GM12801 (cell line): ENCODE results near the gene SLC5A12.

Experiments
- CTCF ChIP-seq: IDR thresholded peaks from one replicate; pipeline ENCODE4 v1.5.1; 2011; ENCODE audit warnings: control low read depth; ENCODE audit not compliant: insufficient read length; ENCODE audit errors: extremely low read depth

The SLC5A12 gene

GRCh38 chr11:26761361-26761809, 39.5 kb upstream of the SLC5A12 start:
- no peak for TF ChIP-seq CTCF

- no peak for TF ChIP-seq CTCF
Measured at GRCh38 chr11:26757995-26758394, 36.1 kb upstream of the SLC5A12 start.

- no peak for TF ChIP-seq CTCF
Measured at GRCh38 chr11:26755762-26756161, 33.9 kb upstream of the SLC5A12 start.

GRCh38 chr11:26753723-26754504, 32.1 kb upstream of the SLC5A12 start:
- TF ChIP-seq CTCF = no peak

- no peak for TF ChIP-seq CTCF
Measured at GRCh38 chr11:26749927-26750326, 28.1 kb upstream of the SLC5A12 start.

- no peak for TF ChIP-seq CTCF
Measured at GRCh38 chr11:26743622-26744021, 21.8 kb upstream of the SLC5A12 start.

- TF ChIP-seq CTCF = no peak
Measured at GRCh38 chr11:26742966-26743365, 21.1 kb upstream of the SLC5A12 start.
